HCT116 (cell line): Measurements from ENCODE around the gene GRIN3B. TPM values are rescaled to one million over a fixed set of nuclear protein-coding genes. Genes with fewer than 3 reads are reported as not detected.
A peak's percentile ranks its signal among the peaks of the same experiment; 100 is the strongest.

Experiments used
- ATAC-seq: fragments of 200-7000 bp; cut with Tn5 transposase; 2 replicates; pipeline ENCODE4 v1.9.1; 2020; ENCODE audit warnings: mild to moderate bottlenecking, moderate library complexity
- BruUV-seq: library from RNA; stranded (reverse); fragments of 400-500 nt; replicated peaks from 2 replicates; lab custom pipeline; 2021; lab: Mats Ljungman, UMichigan
- CTCF ChIA-PET: fragments of 300-600 bp; sonication (Branson Sonifier 250); formaldehyde crosslinking; loops from one replicate; lab custom pipeline; 2021; ENCODE audit warnings: antibody characterized with exemption; lab: Charles Lee
- POLR2A ChIA-PET: fragments of 300-600, 350-600 bp; sonication (Branson Sonifier 250); formaldehyde crosslinking; loops from one replicate; lab custom pipeline; 2021; ENCODE audit warnings: antibody characterized with exemption; lab: Charles Lee
- RAD21 ChIA-PET, 2 experiments: fragments of 300-600 bp; sonication (Branson Sonifier 250); formaldehyde crosslinking; loops; one replicate each; lab custom pipeline; 2023; ENCODE audit warnings: low total read pairs in 2 of 2; ENCODE audit not compliant: uncharacterized antibody in 2 of 2, unreplicated experiment in 2 of 2, low non-redundant PET in 1 of 2; lab: Charles Lee
- DNase-seq: peaks from one replicate; pipeline ENCODE4 v3.0.0-alpha.2; 2010; ENCODE audit warnings: low read depth, low spot score
- H2AFZ ChIP-seq: fragments of 200-600 bp; shearing (Covaris generic), sonication (generic); 2 replicates; pipeline ENCODE4 v1.6.1; 2017; ENCODE audit warnings: low read depth, mixed run types, mixed read lengths, antibody characterized with exemption, low read length; ENCODE audit not compliant: poor library complexity, severe bottlenecking
- H3K27ac ChIP-seq: 2 replicates; pipeline ENCODE4 v1.5.1; 2012; ENCODE audit warnings: low read depth, low read length
- H3K27me3 ChIP-seq: fragments of 200-600 bp; sonication (generic); 2 replicates; pipeline ENCODE4 v1.6.1; 2016; ENCODE audit warnings: mixed run types, low read length, mixed read lengths; ENCODE audit not compliant: insufficient read depth
- H3K36me3 ChIP-seq, 2 experiments: fragments of 200-500 bp in 1 of 2; fragments of 200-600 bp in 1 of 2; sonication (Bioruptor generic) in 1 of 2; sonication (generic) in 1 of 2; 2 replicates each; pipeline versions ENCODE4 v1.5.1 to v1.6.1; 2014 to 2016; ENCODE audit warnings: low read length in 2 of 2, inconsistent platforms in 1 of 2, mixed read lengths in 1 of 2, mixed run types in 1 of 2; ENCODE audit not compliant: insufficient read depth in 2 of 2, control insufficient read depth in 1 of 2
- H3K4me1 ChIP-seq, 2 experiments: fragments of 200-600 bp in 1 of 2; sonication (generic) in 1 of 2; 2 replicates each; pipeline versions ENCODE4 v1.5.1 to v1.6.1; 2012 to 2017; ENCODE audit warnings: low read length in 2 of 2, inconsistent platforms in 1 of 2, mild to moderate bottlenecking in 1 of 2, mixed read lengths in 1 of 2, mixed run types in 1 of 2, moderate library complexity in 1 of 2; ENCODE audit not compliant: insufficient read depth in 2 of 2, control insufficient read depth in 1 of 2
- H3K4me2 ChIP-seq: fragments of 200-600 bp; sonication (generic); 2 replicates; pipeline ENCODE4 v1.6.1; 2017; ENCODE audit warnings: mixed run types, low read length, mixed read lengths
- H3K4me3 ChIP-seq, 2 experiments: fragments of 200-600 bp in 1 of 2; sonication (generic) in 1 of 2; replicated peaks in 1 of 2; 2 replicates each; pipeline ENCODE4 v1.5.1; 2011 to 2016; ENCODE audit warnings: low read length in 2 of 2, control low read depth in 1 of 2, low read depth in 1 of 2, mild to moderate bottlenecking in 1 of 2, mixed read lengths in 1 of 2, mixed run types in 1 of 2
- H3K79me2 ChIP-seq: fragments of 200-600 bp; sonication (generic); 2 replicates; pipeline ENCODE4 v1.6.1; 2017; ENCODE audit warnings: mild to moderate bottlenecking, mixed run types, low read length, moderate library complexity, mixed read lengths; ENCODE audit not compliant: insufficient read depth
- H3K9ac ChIP-seq: fragments of 200-600 bp; sonication (generic); 2 replicates; pipeline ENCODE4 v1.6.1; 2016; ENCODE audit warnings: low read length, mixed read lengths
- H3K9me2 ChIP-seq: fragments of 200-600 bp; sonication (generic), shearing (Covaris generic); 2 replicates; pipeline ENCODE4 v1.6.1; 2017; ENCODE audit warnings: mixed run types, mild to moderate bottlenecking, moderate library complexity; ENCODE audit not compliant: insufficient read depth
- H3K9me3 ChIP-seq, 2 experiments: fragments of 200-500 bp in 1 of 2; fragments of 200-600 bp in 1 of 2; sonication (Bioruptor generic) in 1 of 2; sonication (generic) in 1 of 2; 2 replicates each; pipeline ENCODE4 v1.6.1; 2014 to 2017; ENCODE audit warnings: low read length in 2 of 2, mixed read lengths in 2 of 2, inconsistent platforms in 1 of 2, low read depth in 1 of 2, mild to moderate bottlenecking in 1 of 2, mixed run types in 1 of 2, moderate library complexity in 1 of 2; ENCODE audit not compliant: control insufficient read depth in 1 of 2, insufficient read depth in 1 of 2
- H4K20me1 ChIP-seq: fragments of 200-600 bp; sonication (generic), shearing (Covaris generic); 2 replicates; pipeline ENCODE4 v1.6.1; 2017; ENCODE audit warnings: mixed run types, mild to moderate bottlenecking, moderate library complexity; ENCODE audit not compliant: insufficient read depth
- CBX3 ChIP-seq: IDR thresholded peaks from 2 replicates; pipeline ENCODE4 v1.6.1; 2012; ENCODE audit warnings: low read depth
- ELF1 ChIP-seq: IDR thresholded peaks from 2 replicates; pipeline ENCODE4 v1.6.1; 2012; ENCODE audit warnings: low read depth, borderline replicate concordance
- FOSL1 ChIP-seq: IDR thresholded peaks from 2 replicates; pipeline ENCODE4 v1.6.1; 2012; ENCODE audit warnings: low read depth
- JUND ChIP-seq: IDR thresholded peaks from 2 replicates; pipeline ENCODE4 v1.6.1; 2012
- SIN3A ChIP-seq: IDR thresholded peaks from 2 replicates; pipeline ENCODE4 v1.6.1; 2012; ENCODE audit warnings: low read depth
- SP1 ChIP-seq: IDR thresholded peaks from 2 replicates; pipeline ENCODE4 v1.6.1; 2012; ENCODE audit warnings: low read depth
- ZNF274 ChIP-seq: fragments of 200-500 bp; sonication (Bioruptor generic); IDR thresholded peaks from 2 replicates; pipeline ENCODE4 v1.6.1; 2014; ENCODE audit warnings: mild to moderate bottlenecking, low read depth, low read length, inconsistent platforms
- intact Hi-C: fragments of 100-400 bp; cut with micrococcal nuclease; formaldehyde crosslinking; loops from 2 replicates; pipeline ENCODE4 v1.10.0; 2022
- total RNA-seq: library from RNA; stranded (reverse); gene quantifications from one replicate; pipeline ENCODE4 v1.2.1, GENCODE V29; 2021; ENCODE audit not compliant: unreplicated experiment
- TF ChIP-seq, protein P1 (sequence below): IDR thresholded peaks from 2 replicates; pipeline ENCODE4 v1.6.1; 2012
- TF ChIP-seq, protein P2 (sequence below): IDR thresholded peaks from 2 replicates; pipeline ENCODE4 v1.6.1; 2012
- TF ChIP-seq, protein P3 (sequence below): IDR thresholded peaks from 2 replicates; pipeline ENCODE4 v1.6.1; 2012; ENCODE audit warnings: low read depth

Gene GRIN3B
- total RNA-seq, 1 experiment from 2014 or later: 0.69 TPM

DNA sequence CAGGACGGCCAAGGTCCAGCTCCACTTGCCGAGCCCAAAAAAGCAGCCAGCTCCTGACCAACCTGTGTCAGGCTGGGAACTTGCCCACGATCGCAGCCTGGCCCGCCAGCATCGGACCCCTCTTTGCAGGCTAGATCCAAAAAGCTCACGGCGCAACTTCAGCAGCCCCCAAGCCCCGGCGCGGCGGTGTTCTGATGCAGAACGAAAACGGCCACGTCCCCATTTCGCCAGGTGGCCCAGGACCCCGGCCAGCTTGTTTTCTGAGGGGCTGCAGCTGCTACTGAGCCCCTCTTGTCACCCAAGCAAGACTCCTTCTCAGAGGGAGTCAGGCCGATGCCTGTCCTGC, 19.4 kb downstream of the GRIN3B start:
- H3K9me2 ChIP-seq: no peaks in the 10 kb centered on the region
- H4K20me1 ChIP-seq: no peaks in the 10 kb centered on the region; the same call in 1 of the 2 replicates
- ATAC-seq (no peak), DNase-seq (no peak)
- H3K4me2 ChIP-seq: peak overlapping the region; percentile 99
- H3K79me2 ChIP-seq: peaks cover 64% of the 10 kb centered on the region
- ChIA-PET CTCF (interaction anchor here (1.0 kb wide), 1 partner anchor 36 kb away, joined by 3 read pairs; the partner anchor contains the start of gene WDR18), RAD21 (interaction anchor here in 1 of 2 experiments (0.5 kb wide), 1 partner anchor 140 kb away, joined by 5 read pairs; no protein-coding TSS in a partner anchor)
- intact Hi-C loops: no loop called here
- peak overlapping the region; percentile 86 for H3K27ac ChIP-seq
- no peaks in the 10 kb centered on the region for H3K9me3 ChIP-seq
- H3K27me3 ChIP-seq: no peaks in the 10 kb centered on the region
- peaks cover 40 to 54% of the 10 kb centered on the region in 2 experiments for H3K4me1 ChIP-seq
- no TSS peak for BruUV-seq
- peak overlapping the region; percentile 99 for H3K9ac ChIP-seq
- TF ChIP-seq CBX3: no peak
- no peak for TF ChIP-seq SP1
- TF ChIP-seq, protein P1, sequence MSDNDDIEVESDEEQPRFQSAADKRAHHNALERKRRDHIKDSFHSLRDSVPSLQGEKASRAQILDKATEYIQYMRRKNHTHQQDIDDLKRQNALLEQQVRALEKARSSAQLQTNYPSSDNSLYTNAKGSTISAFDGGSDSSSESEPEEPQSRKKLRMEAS: no peak
- TF ChIP-seq, protein P2, sequence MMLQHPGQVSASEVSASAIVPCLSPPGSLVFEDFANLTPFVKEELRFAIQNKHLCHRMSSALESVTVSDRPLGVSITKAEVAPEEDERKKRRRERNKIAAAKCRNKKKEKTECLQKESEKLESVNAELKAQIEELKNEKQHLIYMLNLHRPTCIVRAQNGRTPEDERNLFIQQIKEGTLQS: no peak
- no peak for TF ChIP-seq ZNF274
- no peak for TF ChIP-seq ELF1
- TF ChIP-seq, protein P3, sequence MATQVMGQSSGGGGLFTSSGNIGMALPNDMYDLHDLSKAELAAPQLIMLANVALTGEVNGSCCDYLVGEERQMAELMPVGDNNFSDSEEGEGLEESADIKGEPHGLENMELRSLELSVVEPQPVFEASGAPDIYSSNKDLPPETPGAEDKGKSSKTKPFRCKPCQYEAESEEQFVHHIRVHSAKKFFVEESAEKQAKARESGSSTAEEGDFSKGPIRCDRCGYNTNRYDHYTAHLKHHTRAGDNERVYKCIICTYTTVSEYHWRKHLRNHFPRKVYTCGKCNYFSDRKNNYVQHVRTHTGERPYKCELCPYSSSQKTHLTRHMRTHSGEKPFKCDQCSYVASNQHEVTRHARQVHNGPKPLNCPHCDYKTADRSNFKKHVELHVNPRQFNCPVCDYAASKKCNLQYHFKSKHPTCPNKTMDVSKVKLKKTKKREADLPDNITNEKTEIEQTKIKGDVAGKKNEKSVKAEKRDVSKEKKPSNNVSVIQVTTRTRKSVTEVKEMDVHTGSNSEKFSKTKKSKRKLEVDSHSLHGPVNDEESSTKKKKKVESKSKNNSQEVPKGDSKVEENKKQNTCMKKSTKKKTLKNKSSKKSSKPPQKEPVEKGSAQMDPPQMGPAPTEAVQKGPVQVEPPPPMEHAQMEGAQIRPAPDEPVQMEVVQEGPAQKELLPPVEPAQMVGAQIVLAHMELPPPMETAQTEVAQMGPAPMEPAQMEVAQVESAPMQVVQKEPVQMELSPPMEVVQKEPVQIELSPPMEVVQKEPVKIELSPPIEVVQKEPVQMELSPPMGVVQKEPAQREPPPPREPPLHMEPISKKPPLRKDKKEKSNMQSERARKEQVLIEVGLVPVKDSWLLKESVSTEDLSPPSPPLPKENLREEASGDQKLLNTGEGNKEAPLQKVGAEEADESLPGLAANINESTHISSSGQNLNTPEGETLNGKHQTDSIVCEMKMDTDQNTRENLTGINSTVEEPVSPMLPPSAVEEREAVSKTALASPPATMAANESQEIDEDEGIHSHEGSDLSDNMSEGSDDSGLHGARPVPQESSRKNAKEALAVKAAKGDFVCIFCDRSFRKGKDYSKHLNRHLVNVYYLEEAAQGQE: no peak
- TF ChIP-seq FOSL1: no peak
- TF ChIP-seq SIN3A: no peak
- no peak for TF ChIP-seq JUND
- TF ChIP-seq, all 23 proteins: peak for 0
- POLR2A ChIA-PET: interaction anchor here (0.5 kb wide), 1 partner anchor 24 kb away, joined by 3 read pairs; no protein-coding TSS in a partner anchor
- Histone ChIP-seq H3K4me3 (peak overlapping the region; percentile 94 to 97), H2AFZ (no peak overlapping the region), H3K36me3 (peaks cover 0 to 16% of the 10 kb centered on the region in 2 experiments; a peak in 2 of 4 replicates)
